T-helper 2 cell treated with Interferon-gamma antibody and Interleukin-4, amounts not matched to agents 5 μg/mL and 100 μg/mL, for 36 hours (primary cell): ENCODE measurements around the gene RSAD2.

Source experiments
- DNase-seq: peaks from one replicate; pipeline ENCODE4 v3.0.0; 2021; ENCODE audit warnings: low spot score
- H3K27ac Mint-ChIP-seq: one replicate; pipeline ENCODE4 v1.8.0; 2021; ENCODE audit warnings: mild to moderate bottlenecking, mixed read lengths
- H3K27me3 Mint-ChIP-seq: one replicate; pipeline ENCODE4 v1.8.0; 2021; ENCODE audit warnings: low read depth, mixed read lengths
- H3K36me3 Mint-ChIP-seq: one replicate; pipeline ENCODE4 v1.8.0; 2021; ENCODE audit warnings: low read depth, mixed read lengths
- H3K4me1 Mint-ChIP-seq: one replicate; pipeline ENCODE4 v1.8.0; 2021; ENCODE audit warnings: low read depth, mixed read lengths
- H3K4me3 Mint-ChIP-seq: one replicate; pipeline ENCODE4 v1.8.0; 2022; ENCODE audit warnings: mild to moderate bottlenecking, moderate library complexity, mixed read lengths
- H3K9me3 Mint-ChIP-seq: one replicate; pipeline ENCODE4 v1.8.0; 2021; ENCODE audit warnings: mixed read lengths

Gene RSAD2, protein sequence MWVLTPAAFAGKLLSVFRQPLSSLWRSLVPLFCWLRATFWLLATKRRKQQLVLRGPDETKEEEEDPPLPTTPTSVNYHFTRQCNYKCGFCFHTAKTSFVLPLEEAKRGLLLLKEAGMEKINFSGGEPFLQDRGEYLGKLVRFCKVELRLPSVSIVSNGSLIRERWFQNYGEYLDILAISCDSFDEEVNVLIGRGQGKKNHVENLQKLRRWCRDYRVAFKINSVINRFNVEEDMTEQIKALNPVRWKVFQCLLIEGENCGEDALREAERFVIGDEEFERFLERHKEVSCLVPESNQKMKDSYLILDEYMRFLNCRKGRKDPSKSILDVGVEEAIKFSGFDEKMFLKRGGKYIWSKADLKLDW

DNA sequence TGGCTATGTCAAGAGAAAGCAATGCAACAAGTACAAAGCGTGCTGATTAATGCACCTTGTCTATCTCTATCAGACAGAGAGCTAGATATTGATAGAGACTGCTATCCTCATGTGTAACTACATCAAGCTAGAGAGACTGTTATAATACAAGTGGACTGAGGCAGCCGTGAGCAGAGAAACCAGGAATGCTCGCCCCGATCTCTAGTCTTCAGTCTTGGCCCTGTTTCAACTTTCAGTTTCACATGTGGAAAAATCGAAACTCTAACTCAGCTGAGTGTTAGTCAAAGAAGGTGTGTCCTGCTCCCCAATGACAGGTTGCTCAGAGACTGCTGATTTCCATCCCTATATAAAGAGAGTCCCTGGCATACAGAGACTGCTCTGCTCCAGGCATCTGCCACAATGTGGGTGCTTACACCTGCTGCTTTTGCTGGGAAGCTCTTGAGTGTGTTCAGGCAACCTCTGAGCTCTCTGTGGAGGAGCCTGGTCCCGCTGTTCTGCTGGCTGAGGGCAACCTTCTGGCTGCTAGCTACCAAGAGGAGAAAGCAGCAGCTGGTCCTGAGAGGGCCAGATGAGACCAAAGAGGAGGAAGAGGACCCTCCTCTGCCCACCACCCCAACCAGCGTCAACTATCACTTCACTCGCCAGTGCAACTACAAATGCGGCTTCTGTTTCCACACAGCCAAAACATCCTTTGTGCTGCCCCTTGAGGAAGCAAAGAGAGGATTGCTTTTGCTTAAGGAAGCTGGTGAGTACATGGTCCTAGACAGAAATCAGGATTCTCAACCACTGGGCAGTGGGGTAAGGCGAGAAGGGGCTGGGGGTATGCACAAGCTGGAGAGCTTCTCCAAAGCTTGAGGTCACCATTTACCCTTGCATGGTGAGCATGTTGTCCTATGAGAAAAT is at the start of gene RSAD2:
RSAD2 (plus strand) TSS at position 376 of the 903 bp plus-strand sequence; CDS start at position 400, 24 bp downstream.
- H3K9me3 Mint-ChIP-seq = peaks cover 5% of the 10 kb centered on the region
- H3K4me1 Mint-ChIP-seq = peaks cover 65% of the 10 kb centered on the region
- peak; percentile 40 for DNase-seq
- H3K27me3 Mint-ChIP-seq = no peaks in the 10 kb centered on the region
- H3K27ac Mint-ChIP-seq = peak within 1 kb of the TSS; percentile 80
- H3K36me3 Mint-ChIP-seq = peaks cover 37% of the 10 kb centered on the region
- H3K4me3 Mint-ChIP-seq = peak within 1 kb of the TSS; percentile 85

DNA sequence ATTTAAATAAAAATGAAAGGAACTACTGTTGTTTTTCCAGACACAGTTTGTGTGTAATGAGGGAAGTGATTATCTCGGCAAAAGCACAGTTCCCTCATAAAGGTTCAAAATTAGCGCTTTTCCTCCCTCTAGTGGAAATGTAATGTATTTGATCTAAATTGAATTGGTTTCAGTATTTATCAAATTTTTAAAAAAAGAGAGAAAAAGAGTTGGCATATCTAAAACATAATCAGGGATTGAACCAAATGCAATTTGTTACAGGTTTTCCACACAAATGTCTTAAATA is 49.3 kb upstream of the RSAD2 start:
- Mint-ChIP-seq H3K9me3 (peaks cover 24% of the 10 kb centered on the region), H3K4me3 (no peak overlapping the region), H3K27me3 (peaks cover 1% of the 10 kb centered on the region), H3K27ac (no peak overlapping the region), H3K4me1 (peaks cover 19% of the 10 kb centered on the region), H3K36me3 (peaks cover 19% of the 10 kb centered on the region)
- no peak for DNase-seq

GRCh38 chr2:6831229-6831628 is 46.3 kb upstream of the RSAD2 start:
- Mint-ChIP-seq H3K9me3 (peaks cover 42% of the 10 kb centered on the region), H3K36me3 (peaks cover 34% of the 10 kb centered on the region), H3K27me3 (no peaks in the 10 kb centered on the region), H3K4me1 (peaks cover 33% of the 10 kb centered on the region), H3K4me3 (no peak overlapping the region), H3K27ac (no peak overlapping the region)
- DNase-seq = no peak

DNA sequence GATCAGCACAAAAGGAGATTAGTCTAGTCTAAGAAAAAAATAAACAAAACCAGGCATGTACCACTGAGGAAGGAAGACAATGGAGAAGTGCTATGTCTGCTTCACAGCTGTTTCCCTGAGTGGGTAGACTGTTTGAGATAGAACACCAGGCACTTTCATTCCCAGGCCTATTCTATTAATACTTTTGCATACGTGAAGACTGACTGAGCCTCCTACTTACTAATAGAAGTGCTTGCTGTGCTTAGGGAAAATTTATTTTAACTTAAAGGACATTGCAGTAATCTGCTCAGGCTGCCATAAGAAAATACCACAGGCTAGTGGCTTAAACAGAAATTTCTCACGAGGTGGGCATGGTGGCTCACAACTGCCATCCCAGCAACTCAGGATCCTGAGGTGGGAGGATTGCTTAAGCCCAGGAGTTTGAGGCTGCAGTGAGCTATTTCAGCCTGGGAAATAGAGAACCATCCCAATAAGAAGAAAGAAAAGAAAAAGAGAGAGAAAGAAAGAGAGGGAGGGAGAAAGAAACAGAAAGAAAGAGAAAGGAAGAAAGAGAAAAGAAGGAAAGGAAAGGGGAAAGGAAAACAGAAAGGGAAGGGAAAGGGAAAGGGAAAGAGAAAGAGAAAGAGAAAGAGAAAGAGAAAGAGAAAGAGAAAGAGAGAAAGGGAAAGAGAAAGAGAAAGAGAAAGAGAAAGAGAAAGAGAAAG is 44.8 kb upstream of the RSAD2 start:
- DNase-seq = no peak
- peaks cover 34% of the 10 kb centered on the region for H3K36me3 Mint-ChIP-seq
- peak overlapping the region; percentile 69 for H3K4me3 Mint-ChIP-seq
- peaks cover 27% of the 10 kb centered on the region for H3K4me1 Mint-ChIP-seq
- peak overlapping the region; percentile 64 for H3K27ac Mint-ChIP-seq
- no peaks in the 10 kb centered on the region for H3K27me3 Mint-ChIP-seq
- peaks cover 42% of the 10 kb centered on the region for H3K9me3 Mint-ChIP-seq

- Mint-ChIP-seq H3K4me1 (peaks cover 23% of the 10 kb centered on the region), H3K9me3 (peaks cover 45% of the 10 kb centered on the region), H3K36me3 (peaks cover 37% of the 10 kb centered on the region), H3K27me3 (no peaks in the 10 kb centered on the region), H3K4me3 (peak overlapping the region; percentile 69), H3K27ac (peak overlapping the region; percentile 64)
- no peak for DNase-seq
Observed at GRCh38 chr2:6833300-6833604, 44.3 kb upstream of the RSAD2 start.

GRCh38 chr2:6834163-6834562 is 43.4 kb upstream of the RSAD2 start:
- H3K4me3 Mint-ChIP-seq = no peak overlapping the region
- H3K4me1 Mint-ChIP-seq = peaks cover 23% of the 10 kb centered on the region
- H3K27me3 Mint-ChIP-seq = no peaks in the 10 kb centered on the region
- peaks cover 46% of the 10 kb centered on the region for H3K9me3 Mint-ChIP-seq
- peaks cover 43% of the 10 kb centered on the region for H3K36me3 Mint-ChIP-seq
- no peak for DNase-seq
- no peak overlapping the region for H3K27ac Mint-ChIP-seq

- peaks cover 47% of the 10 kb centered on the region for H3K36me3 Mint-ChIP-seq
Observed at GRCh38 chr2:6835467-6835866, 42.1 kb upstream of the RSAD2 start.

GRCh38 chr2:6838673-6839319 is 38.8 kb upstream of the RSAD2 start:
- DNase-seq = no peak
- H3K9me3 Mint-ChIP-seq = peaks cover 58% of the 10 kb centered on the region
- H3K4me1 Mint-ChIP-seq = peaks cover 15% of the 10 kb centered on the region
- H3K27ac Mint-ChIP-seq = no peak overlapping the region
- H3K36me3 Mint-ChIP-seq = peaks cover 37% of the 10 kb centered on the region
- H3K4me3 Mint-ChIP-seq = no peak overlapping the region
- no peaks in the 10 kb centered on the region for H3K27me3 Mint-ChIP-seq

More at GRCh38 chr2:6835467-6835866, 42.1 kb upstream of the RSAD2 start:
- Mint-ChIP-seq H3K4me1 (peaks cover 23% of the 10 kb centered on the region), H3K27ac (peak overlapping the region; percentile 18), H3K27me3 (no peaks in the 10 kb centered on the region), H3K4me3 (no peak overlapping the region), H3K9me3 (peaks cover 52% of the 10 kb centered on the region)
- no peak for DNase-seq

- H3K9me3 Mint-ChIP-seq = peaks cover 72% of the 10 kb centered on the region
- H3K27me3 Mint-ChIP-seq = no peaks in the 10 kb centered on the region
- H3K4me1 Mint-ChIP-seq = no peaks in the 10 kb centered on the region
- H3K27ac Mint-ChIP-seq = no peak overlapping the region
- peaks cover 51% of the 10 kb centered on the region for H3K36me3 Mint-ChIP-seq
- DNase-seq = no peak
- no peak overlapping the region for H3K4me3 Mint-ChIP-seq
Observed at GRCh38 chr2:6841537-6842287, 35.9 kb upstream of the RSAD2 start.

DNA sequence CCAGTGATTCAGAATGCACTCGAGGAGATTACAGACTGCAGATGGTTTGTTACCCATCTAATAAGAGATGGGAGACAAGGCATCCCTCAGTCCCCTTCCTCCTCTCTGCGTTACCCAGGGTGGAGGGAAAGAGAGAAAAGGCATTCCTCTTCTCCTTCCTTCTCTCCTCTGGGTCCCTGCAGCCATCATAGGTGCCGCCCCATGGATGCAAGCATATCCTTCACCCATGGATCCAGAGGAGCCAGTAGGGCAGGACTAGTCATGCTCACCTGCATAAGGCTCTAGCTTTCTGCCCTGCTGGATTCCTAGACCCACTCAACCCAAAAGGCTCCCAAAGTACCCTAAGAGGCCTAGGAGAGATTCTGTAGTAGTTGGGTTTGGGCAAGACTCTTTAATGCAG is 32.3 kb upstream of the RSAD2 start:
- H3K36me3 Mint-ChIP-seq = peaks cover 66% of the 10 kb centered on the region
- no peak for DNase-seq
- no peak overlapping the region for H3K4me3 Mint-ChIP-seq
- H3K27me3 Mint-ChIP-seq = no peaks in the 10 kb centered on the region
- H3K9me3 Mint-ChIP-seq = peaks cover 74% of the 10 kb centered on the region
- H3K27ac Mint-ChIP-seq = no peak overlapping the region
- H3K4me1 Mint-ChIP-seq = peaks cover 3% of the 10 kb centered on the region

DNA sequence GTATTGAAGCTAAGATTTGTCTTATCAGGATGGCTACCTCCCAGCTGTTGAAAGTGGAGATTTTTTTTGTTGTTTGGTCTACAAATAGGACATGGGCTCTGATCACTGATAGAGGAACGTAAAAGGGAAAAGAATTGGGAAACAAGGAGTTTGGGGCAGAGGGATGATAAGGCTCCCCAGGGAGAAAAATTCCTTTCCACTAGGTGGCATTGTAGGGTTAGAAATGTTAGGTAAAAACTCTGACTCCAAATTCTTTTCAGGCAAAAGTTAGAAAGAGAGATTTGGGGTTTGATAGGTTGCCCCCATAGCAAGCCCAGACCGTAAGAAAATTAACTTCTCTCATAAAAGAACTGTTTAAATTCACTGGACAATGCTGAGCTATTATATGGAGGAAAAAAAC is 31.7 kb upstream of the RSAD2 start:
- peaks cover 72% of the 10 kb centered on the region for H3K36me3 Mint-ChIP-seq
- H3K27ac Mint-ChIP-seq = no peak overlapping the region
- H3K4me1 Mint-ChIP-seq = peaks cover 3% of the 10 kb centered on the region
- peaks cover 69% of the 10 kb centered on the region for H3K9me3 Mint-ChIP-seq
- no peak overlapping the region for H3K4me3 Mint-ChIP-seq
- H3K27me3 Mint-ChIP-seq = no peaks in the 10 kb centered on the region
- DNase-seq = no peak

DNA sequence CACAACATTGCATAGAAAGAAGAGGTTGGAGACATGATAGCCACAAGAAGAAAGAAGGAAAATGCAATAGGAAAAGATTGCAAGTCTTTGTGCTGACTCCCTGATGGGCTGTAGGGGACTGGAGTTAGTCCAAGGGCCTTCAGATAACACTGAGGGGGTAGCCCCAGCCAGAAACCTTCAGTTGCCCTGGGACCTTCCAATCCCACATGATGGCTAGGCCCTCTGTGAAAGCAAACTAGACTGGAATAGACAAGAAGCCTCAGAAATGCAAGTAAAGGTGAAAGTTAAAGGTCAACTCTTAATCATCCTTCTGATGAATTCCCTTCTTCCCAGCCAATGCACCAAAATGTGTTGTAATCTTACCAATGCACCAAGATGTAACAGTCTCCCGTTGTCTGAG is 31.0 kb upstream of the RSAD2 start:
- H3K36me3 Mint-ChIP-seq = peaks cover 78% of the 10 kb centered on the region
- H3K9me3 Mint-ChIP-seq = peaks cover 62% of the 10 kb centered on the region
- peaks cover 3% of the 10 kb centered on the region for H3K4me1 Mint-ChIP-seq
- H3K27ac Mint-ChIP-seq = no peak overlapping the region
- no peaks in the 10 kb centered on the region for H3K27me3 Mint-ChIP-seq
- H3K4me3 Mint-ChIP-seq = no peak overlapping the region
- DNase-seq = no peak

DNA sequence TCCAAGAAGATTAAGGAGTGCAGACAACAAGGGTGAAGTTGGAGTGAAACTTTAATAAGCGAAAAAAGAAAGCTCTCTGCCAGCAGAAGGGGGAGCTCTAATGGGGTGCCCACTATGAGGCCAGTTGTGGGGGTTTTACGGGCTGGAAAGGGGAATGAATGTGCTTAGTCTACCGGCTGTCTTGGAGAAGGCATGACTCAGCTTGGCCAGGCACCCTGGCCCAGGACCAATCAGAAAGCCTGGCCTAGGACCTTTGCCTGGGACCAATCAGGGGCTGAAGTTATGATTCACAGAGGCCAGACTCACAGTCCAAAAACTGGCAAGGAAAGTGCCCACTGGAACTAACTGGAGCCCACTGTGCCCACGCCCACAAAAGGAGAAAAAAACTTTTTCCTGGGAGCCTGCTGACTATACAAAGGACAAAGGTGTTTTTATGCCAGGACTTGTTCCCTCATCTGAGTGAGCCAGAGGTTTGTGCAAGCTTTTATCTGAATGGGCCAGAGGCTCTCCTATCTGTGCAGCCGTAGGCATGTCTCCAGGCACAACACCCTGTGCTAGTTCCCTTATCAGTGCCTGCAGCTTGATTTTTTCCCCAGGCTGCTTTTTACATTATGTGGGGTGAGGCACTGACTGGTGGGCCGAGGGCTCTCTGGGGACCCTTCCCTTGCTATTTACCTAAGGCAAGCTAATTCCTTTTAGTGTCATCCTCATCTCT is 30.5 kb upstream of the RSAD2 start:
- H3K4me3 Mint-ChIP-seq = no peak overlapping the region
- H3K27me3 Mint-ChIP-seq = no peaks in the 10 kb centered on the region
- peaks cover 81% of the 10 kb centered on the region for H3K36me3 Mint-ChIP-seq
- H3K9me3 Mint-ChIP-seq = peaks cover 61% of the 10 kb centered on the region
- no peak overlapping the region for H3K27ac Mint-ChIP-seq
- peaks cover 4% of the 10 kb centered on the region for H3K4me1 Mint-ChIP-seq
- no peak for DNase-seq
